NCI-H510A (cell line): ENCODE results near the gene BCL11A.

Source experiments
- DNase-seq: peaks from one replicate; lab custom pipeline; 2025; lab: John Stamatoyannopoulos, UW

BCL11A gene

GRCh38 chr2:60484133-60484645 lies 69.3 kb downstream of the BCL11A start:
- DNase-seq = no peak

- no peak for DNase-seq
These were observed 70.1 kb downstream of the BCL11A start for GRCh38 chr2:60483401-60483800.

- DNase-seq = no peak
These were observed 71.2 kb downstream of the BCL11A start for GRCh38 chr2:60482222-60482621.

- DNase-seq = no peak
These were observed 72.2 kb downstream of the BCL11A start for GRCh38 chr2:60481257-60481656.

- no peak for DNase-seq
These were observed 73.2 kb downstream of the BCL11A start for GRCh38 chr2:60480089-60480773.

GRCh38 chr2:60479226-60480088 lies 74.0 kb downstream of the BCL11A start:
- DNase-seq = no peak

GRCh38 chr2:60478660-60479059 lies 74.8 kb downstream of the BCL11A start:
- no peak for DNase-seq

- DNase-seq = no peak
These were observed 77.1 kb downstream of the BCL11A start for GRCh38 chr2:60476206-60476954.

GRCh38 chr2:60475123-60475830 lies 78.2 kb downstream of the BCL11A start:
- no peak for DNase-seq

- DNase-seq = no peak
These were observed 79.2 kb downstream of the BCL11A start for GRCh38 chr2:60474301-60474700.

- no peak for DNase-seq
These were observed 79.9 kb downstream of the BCL11A start for GRCh38 chr2:60473546-60473945.

- DNase-seq = no peak
These were observed 80.7 kb downstream of the BCL11A start for GRCh38 chr2:60472663-60473289.

GRCh38 chr2:60472041-60472440 lies 81.4 kb downstream of the BCL11A start:
- no peak for DNase-seq

GRCh38 chr2:60470340-60470739 lies 83.1 kb downstream of the BCL11A start:
- DNase-seq = peak; percentile 39

- no peak for DNase-seq
These were observed 83.7 kb downstream of the BCL11A start for GRCh38 chr2:60469536-60470317.

GRCh38 chr2:60468382-60469085 lies 84.9 kb downstream of the BCL11A start:
- DNase-seq = no peak

- no peak for DNase-seq
These were observed 87.2 kb downstream of the BCL11A start for GRCh38 chr2:60466161-60466702.

- DNase-seq = no peak
These were observed 87.7 kb downstream of the BCL11A start for GRCh38 chr2:60465736-60466135.

GRCh38 chr2:60463249-60463648 lies 90.2 kb downstream of the BCL11A start:
- no peak for DNase-seq
